Fibroblast of lung (primary cell): ENCODE results near the gene SLAIN2. TPM values are rescaled to one million over a fixed set of nuclear protein-coding genes. Genes with fewer than 3 reads are reported as not detected.

Experiments used
- DNase-seq, 2 donors: peaks; one replicate each; pipeline versions ENCODE4 v3.0.0 to v3.0.0-alpha.2; 2010; ENCODE audit warnings: low read depth in 2 of 2
- H2AFZ ChIP-seq: 2 replicates; pipeline ENCODE4 v1.5.1; 2012; ENCODE audit warnings: low read length, control low read depth, inconsistent platforms
- H3K27ac ChIP-seq: 2 replicates; pipeline ENCODE4 v1.5.1; 2011; ENCODE audit warnings: low read length, control low read depth; ENCODE audit not compliant: insufficient read depth
- H3K27me3 ChIP-seq: 2 replicates; pipeline ENCODE4 v1.5.1; 2011; ENCODE audit warnings: mild to moderate bottlenecking, low read length; ENCODE audit not compliant: control insufficient read depth, insufficient read depth
- H3K36me3 ChIP-seq: 2 replicates; pipeline ENCODE4 v1.5.1; 2011; ENCODE audit warnings: low read length; ENCODE audit not compliant: control insufficient read depth, insufficient read depth
- H3K4me1 ChIP-seq: 2 replicates; pipeline ENCODE4 v1.5.1; 2011; ENCODE audit warnings: low read length; ENCODE audit not compliant: control insufficient read depth, insufficient read depth; ENCODE audit errors: extremely low read depth
- H3K4me2 ChIP-seq: 2 replicates; pipeline ENCODE4 v1.5.1; 2011; ENCODE audit warnings: low read length, control low read depth; ENCODE audit not compliant: insufficient read depth; ENCODE audit errors: extremely low read depth
- H3K4me3 ChIP-seq, 4 experiments: fragments of 200-600 bp in 1 of 4; sonication (generic) in 1 of 4; replicated peaks in 1 of 4; 2 replicates each; pipeline ENCODE4 v1.5.1; 2011 to 2016; ENCODE audit warnings: low read length in 4 of 4, low read depth in 3 of 4, mild to moderate bottlenecking in 3 of 4, control low read depth in 2 of 4, inconsistent platforms in 1 of 4, mixed read lengths in 1 of 4; ENCODE audit not compliant: insufficient read depth in 1 of 4; ENCODE audit errors: control extremely low read depth in 1 of 4
- H3K79me2 ChIP-seq: 2 replicates; pipeline ENCODE4 v1.5.1; 2012; ENCODE audit warnings: mild to moderate bottlenecking, low read length, inconsistent platforms; ENCODE audit not compliant: control insufficient read depth, insufficient read depth
- H3K9ac ChIP-seq: 2 replicates; pipeline ENCODE4 v1.5.1; 2011; ENCODE audit warnings: mild to moderate bottlenecking, low read length, control low read depth; ENCODE audit not compliant: insufficient read depth
- H3K9me3 ChIP-seq: 2 replicates; pipeline ENCODE4 v1.5.1; 2012; ENCODE audit warnings: low read depth, low read length; ENCODE audit not compliant: control insufficient read depth, insufficient read depth
- H4K20me1 ChIP-seq: 2 replicates; pipeline ENCODE4 v1.5.1; 2011; ENCODE audit warnings: low read length; ENCODE audit not compliant: control insufficient read depth, insufficient read depth; ENCODE audit errors: extremely low read depth
- CTCF ChIP-seq, 2 donors: IDR thresholded peaks in 1 of 2; conservative IDR thresholded peaks in 1 of 2; 1 replicate in 1 of 2; 2 replicates in 1 of 2; pipeline ENCODE4 v1.5.1; 2011 to 2012; ENCODE audit warnings: low read length in 2 of 2, control low read depth in 1 of 2, inconsistent platforms in 1 of 2, low read depth in 1 of 2, mild to moderate bottlenecking in 1 of 2
- EZH2 ChIP-seq: IDR thresholded peaks from 2 replicates; pipeline ENCODE4 v1.5.1; 2012; ENCODE audit warnings: low read length, control low read depth, mild to moderate bottlenecking; ENCODE audit errors: missing control alignments
- polyA plus RNA-seq, 2 donors: library from polyadenylated mRNA; depleted of rRNA in 1 of 2; stranded (reverse) in 1 of 2; unstranded in 1 of 2; fragments of >200 nt; gene quantifications; 2 replicates each; pipeline ENCODE4 v1.2.1, GENCODE V29; 2011 to 2012; ENCODE audit warnings: missing spikeins in 1 of 2
- total RNA-seq: library from RNA; depleted of rRNA; stranded (reverse); fragments of >200 nt; gene quantifications from 2 replicates; pipeline ENCODE4 v1.2.1, GENCODE V29; 2014

Gene SLAIN2
- total and polyA plus RNA-seq, 2 donors (not counting 1 experiment from before 2014, with no cell fraction given), result 34.2 to 57.4 TPM

GRCh38 chr4:48462363-48462762 lies 121.0 kb downstream of the SLAIN2 start:
- Histone ChIP-seq H3K9ac (no peak overlapping the region), H4K20me1 (no peaks in the 10 kb centered on the region), H3K36me3 (no peaks in the 10 kb centered on the region), H3K4me3 (no peak overlapping the region), H3K79me2 (no peaks in the 10 kb centered on the region), H3K27ac (no peak overlapping the region), H2AFZ (no peak overlapping the region), H3K4me1 (no peaks in the 10 kb centered on the region), H3K9me3 (no peaks in the 10 kb centered on the region), H3K27me3 (peaks cover 7% of the 10 kb centered on the region), H3K4me2 (no peak overlapping the region)
- no peak for DNase-seq
- TF ChIP-seq CTCF (conservative IDR thresholded peaks at IDR 0.05 in 1 of 2, IDR thresholded peaks at IDR 0.05 in 1 of 2; ENCODE audit: low read depth in 1 of 2, low read length in 2 of 2) (no peak), EZH2 (no peak)

- H3K4me3 ChIP-seq, result no peak overlapping the region
- H2AFZ ChIP-seq, result no peak overlapping the region
- no peak for TF ChIP-seq CTCF (conservative IDR thresholded peaks at IDR 0.05 in 1 of 2, IDR thresholded peaks at IDR 0.05 in 1 of 2; ENCODE audit: low read depth in 1 of 2, low read length in 2 of 2)
- no peak for TF ChIP-seq EZH2
- H3K27me3 ChIP-seq, result peaks cover 4% of the 10 kb centered on the region
- H3K36me3 ChIP-seq, result no peaks in the 10 kb centered on the region
- no peaks in the 10 kb centered on the region for H3K4me1 ChIP-seq
- H4K20me1 ChIP-seq, result no peaks in the 10 kb centered on the region
- no peaks in the 10 kb centered on the region for H3K79me2 ChIP-seq
- H3K9ac ChIP-seq, result no peak overlapping the region
- H3K4me2 ChIP-seq, result no peak overlapping the region
- no peak overlapping the region for H3K27ac ChIP-seq
- H3K9me3 ChIP-seq, result no peaks in the 10 kb centered on the region
- DNase-seq, result no peak
These were observed 126.1 kb downstream of the SLAIN2 start for GRCh38 chr4:48467442-48467841.

GRCh38 chr4:48467891-48468290 lies 126.6 kb downstream of the SLAIN2 start:
- TF ChIP-seq EZH2 (no peak), CTCF (conservative IDR thresholded peaks at IDR 0.05 in 1 of 2, IDR thresholded peaks at IDR 0.05 in 1 of 2; ENCODE audit: low read depth in 1 of 2, low read length in 2 of 2) (no peak)
- H3K4me2 ChIP-seq, result no peak overlapping the region

More at GRCh38 chr4:48467891-48468290, 126.6 kb downstream of the SLAIN2 start:
- no peaks in the 10 kb centered on the region for H3K4me1 ChIP-seq
- H3K9ac ChIP-seq, result no peak overlapping the region
- H2AFZ ChIP-seq, result no peak overlapping the region
- no peaks in the 10 kb centered on the region for H3K79me2 ChIP-seq
- no peak overlapping the region for H3K4me3 ChIP-seq
- H3K27me3 ChIP-seq, result peaks cover 4% of the 10 kb centered on the region
- H3K27ac ChIP-seq, result no peak overlapping the region
- H3K36me3 ChIP-seq, result no peaks in the 10 kb centered on the region
- H3K9me3 ChIP-seq, result no peaks in the 10 kb centered on the region
- no peak for DNase-seq
- H4K20me1 ChIP-seq, result no peaks in the 10 kb centered on the region
